Nephron (organoid): ENCODE results near the gene IPO5.

Experiments
- H3K27ac Mint-ChIP-seq, 3 experiments: 2 replicates each; pipeline ENCODE4 v1.8.0; 2020; ENCODE audit warnings: mixed read lengths in 3 of 3, mild to moderate bottlenecking in 2 of 3, moderate library complexity in 1 of 3
- H3K27me3 Mint-ChIP-seq: 2 replicates; pipeline ENCODE4 v1.8.0; 2021; ENCODE audit warnings: low read depth, mild to moderate bottlenecking, moderate library complexity, mixed read lengths
- H3K36me3 Mint-ChIP-seq: 2 replicates; pipeline ENCODE4 v1.8.0; 2020; ENCODE audit warnings: low read depth, mixed read lengths
- H3K4me1 Mint-ChIP-seq: 2 replicates; pipeline ENCODE4 v1.8.0; 2020; ENCODE audit warnings: mixed read lengths
- H3K4me3 Mint-ChIP-seq, 3 experiments: 2 replicates each; pipeline ENCODE4 v1.8.0; 2020; ENCODE audit warnings: mild to moderate bottlenecking in 3 of 3, mixed read lengths in 3 of 3, moderate library complexity in 2 of 3
- H3K9me3 Mint-ChIP-seq: 2 replicates; pipeline ENCODE4 v1.8.0; 2020; ENCODE audit warnings: mixed read lengths
- TF ChIP-seq, protein P1 (sequence below), 3 experiments: fragments of 200-600 bp; sonication (generic); IDR thresholded peaks; one replicate each; pipeline ENCODE4 v1.5.0; 2021; ENCODE audit warnings: antibody characterized with exemption in 3 of 3; ENCODE audit not compliant: unreplicated experiment in 3 of 3

The IPO5 gene

DNA sequence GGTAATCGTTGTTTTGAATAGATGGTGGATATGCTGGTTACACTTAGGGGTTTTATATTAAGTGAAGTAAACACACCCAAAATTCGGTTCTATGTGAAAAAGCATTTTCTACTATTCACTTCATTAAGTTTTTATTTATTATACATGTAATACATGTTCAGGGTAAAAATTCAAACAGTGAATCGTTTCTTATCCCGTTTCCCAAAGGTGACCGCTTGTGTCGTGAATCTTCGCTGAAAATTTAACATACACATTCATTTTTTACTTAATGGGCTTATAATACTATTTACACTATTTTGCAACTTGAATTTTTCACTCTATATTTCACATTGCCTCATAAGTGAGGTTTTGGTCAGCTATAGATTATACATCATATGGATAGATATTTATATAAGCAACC is 24.5 kb downstream of the IPO5 start:
- Mint-ChIP-seq H3K27ac (peak overlapping the region in 2 of 3 experiments; percentile 11 to 88), H3K36me3 (peaks cover 9% of the 10 kb centered on the region), H3K4me3 (peak overlapping the region; percentile 95 to 97 (median 96)), H3K4me1 (peaks cover 39% of the 10 kb centered on the region), H3K9me3 (no peaks in the 10 kb centered on the region), H3K27me3 (no peaks in the 10 kb centered on the region)
- TF ChIP-seq, protein P1, sequence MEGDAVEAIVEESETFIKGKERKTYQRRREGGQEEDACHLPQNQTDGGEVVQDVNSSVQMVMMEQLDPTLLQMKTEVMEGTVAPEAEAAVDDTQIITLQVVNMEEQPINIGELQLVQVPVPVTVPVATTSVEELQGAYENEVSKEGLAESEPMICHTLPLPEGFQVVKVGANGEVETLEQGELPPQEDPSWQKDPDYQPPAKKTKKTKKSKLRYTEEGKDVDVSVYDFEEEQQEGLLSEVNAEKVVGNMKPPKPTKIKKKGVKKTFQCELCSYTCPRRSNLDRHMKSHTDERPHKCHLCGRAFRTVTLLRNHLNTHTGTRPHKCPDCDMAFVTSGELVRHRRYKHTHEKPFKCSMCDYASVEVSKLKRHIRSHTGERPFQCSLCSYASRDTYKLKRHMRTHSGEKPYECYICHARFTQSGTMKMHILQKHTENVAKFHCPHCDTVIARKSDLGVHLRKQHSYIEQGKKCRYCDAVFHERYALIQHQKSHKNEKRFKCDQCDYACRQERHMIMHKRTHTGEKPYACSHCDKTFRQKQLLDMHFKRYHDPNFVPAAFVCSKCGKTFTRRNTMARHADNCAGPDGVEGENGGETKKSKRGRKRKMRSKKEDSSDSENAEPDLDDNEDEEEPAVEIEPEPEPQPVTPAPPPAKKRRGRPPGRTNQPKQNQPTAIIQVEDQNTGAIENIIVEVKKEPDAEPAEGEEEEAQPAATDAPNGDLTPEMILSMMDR (IDR thresholded peaks at IDR 0.05; ENCODE audit: unreplicated experiment in 3 of 3): no peak

GRCh38 chr13:97978651-97979050 is 25.2 kb downstream of the IPO5 start:
- no peaks in the 10 kb centered on the region for H3K9me3 Mint-ChIP-seq
- H3K36me3 Mint-ChIP-seq: peaks cover 13% of the 10 kb centered on the region
- TF ChIP-seq, protein P1 (IDR thresholded peaks at IDR 0.05; ENCODE audit: unreplicated experiment in 3 of 3): no peak
- H3K4me3 Mint-ChIP-seq: peak overlapping the region; percentile 95 to 97 (median 96)
- H3K4me1 Mint-ChIP-seq: peaks cover 39% of the 10 kb centered on the region
- H3K27ac Mint-ChIP-seq: peak overlapping the region in 2 of 3 experiments; percentile 11 to 88
- no peaks in the 10 kb centered on the region for H3K27me3 Mint-ChIP-seq

- H3K4me1 Mint-ChIP-seq: peaks cover 39% of the 10 kb centered on the region
- H3K9me3 Mint-ChIP-seq: no peaks in the 10 kb centered on the region
- TF ChIP-seq, protein P1 (IDR thresholded peaks at IDR 0.05; ENCODE audit: unreplicated experiment in 3 of 3): no peak
- H3K4me3 Mint-ChIP-seq: peak overlapping the region in 2 of 3 experiments; percentile 95 to 96
- H3K27ac Mint-ChIP-seq: no peak overlapping the region
- no peaks in the 10 kb centered on the region for H3K27me3 Mint-ChIP-seq
- peaks cover 13% of the 10 kb centered on the region for H3K36me3 Mint-ChIP-seq
These were observed 25.6 kb downstream of the IPO5 start for GRCh38 chr13:97979051-97979450.

GRCh38 chr13:97979556-97979955 is 26.1 kb downstream of the IPO5 start:
- Mint-ChIP-seq H3K36me3 (peaks cover 17% of the 10 kb centered on the region), H3K4me3 (no peak overlapping the region), H3K27me3 (no peaks in the 10 kb centered on the region), H3K9me3 (no peaks in the 10 kb centered on the region), H3K4me1 (peaks cover 39% of the 10 kb centered on the region), H3K27ac (no peak overlapping the region)
- TF ChIP-seq, protein P1 (IDR thresholded peaks at IDR 0.05; ENCODE audit: unreplicated experiment in 3 of 3): no peak

DNA sequence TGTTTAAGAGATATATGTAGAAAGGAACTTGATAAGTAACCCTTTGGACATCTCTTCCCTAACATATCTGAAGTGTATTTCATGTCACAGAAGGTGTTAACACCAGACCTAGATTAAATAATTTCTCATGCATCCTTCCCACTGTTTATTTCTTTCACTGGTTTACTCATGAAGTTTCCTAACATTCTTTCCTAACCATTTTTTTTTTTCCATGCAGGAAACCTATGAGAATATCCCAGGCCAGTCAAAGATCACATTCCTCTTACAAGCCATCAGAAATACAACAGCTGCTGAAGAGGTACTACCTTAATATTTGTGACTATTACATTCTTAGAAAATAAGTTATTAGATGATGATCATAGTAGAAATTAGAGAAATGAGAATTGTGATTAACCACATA is 28.8 kb downstream of the IPO5 start:
- H3K4me3 Mint-ChIP-seq: no peak overlapping the region
- peak overlapping the region in 1 of 3 experiments; percentile 42 for H3K27ac Mint-ChIP-seq
- H3K9me3 Mint-ChIP-seq: no peaks in the 10 kb centered on the region
- peaks cover 41% of the 10 kb centered on the region for H3K36me3 Mint-ChIP-seq
- no peaks in the 10 kb centered on the region for H3K27me3 Mint-ChIP-seq
- TF ChIP-seq, protein P1 (IDR thresholded peaks at IDR 0.05; ENCODE audit: unreplicated experiment in 3 of 3): no peak
- peaks cover 34% of the 10 kb centered on the region for H3K4me1 Mint-ChIP-seq

- TF ChIP-seq, protein P1 (IDR thresholded peaks at IDR 0.05; ENCODE audit: unreplicated experiment in 3 of 3): no peak
These were observed 33.4 kb downstream of the IPO5 start for GRCh38 chr13:97986835-97987234.

More at GRCh38 chr13:97986835-97987234, 33.4 kb downstream of the IPO5 start:
- no peaks in the 10 kb centered on the region for H3K9me3 Mint-ChIP-seq
- no peaks in the 10 kb centered on the region for H3K27me3 Mint-ChIP-seq
- H3K4me3 Mint-ChIP-seq: no peak overlapping the region
- H3K4me1 Mint-ChIP-seq: peaks cover 3% of the 10 kb centered on the region
- no peak overlapping the region for H3K27ac Mint-ChIP-seq
- peaks cover 74% of the 10 kb centered on the region for H3K36me3 Mint-ChIP-seq
